Femur (tissue), 1 donor: ENCODE results near the gene TRIOBP.
A peak's percentile ranks its signal among the peaks of the same experiment; 100 is the strongest.

ENCODE experiments used
- DNase-seq: peaks from one replicate; pipeline ENCODE4 v3.0.0-alpha.2; 2017

TRIOBP gene

DNA sequence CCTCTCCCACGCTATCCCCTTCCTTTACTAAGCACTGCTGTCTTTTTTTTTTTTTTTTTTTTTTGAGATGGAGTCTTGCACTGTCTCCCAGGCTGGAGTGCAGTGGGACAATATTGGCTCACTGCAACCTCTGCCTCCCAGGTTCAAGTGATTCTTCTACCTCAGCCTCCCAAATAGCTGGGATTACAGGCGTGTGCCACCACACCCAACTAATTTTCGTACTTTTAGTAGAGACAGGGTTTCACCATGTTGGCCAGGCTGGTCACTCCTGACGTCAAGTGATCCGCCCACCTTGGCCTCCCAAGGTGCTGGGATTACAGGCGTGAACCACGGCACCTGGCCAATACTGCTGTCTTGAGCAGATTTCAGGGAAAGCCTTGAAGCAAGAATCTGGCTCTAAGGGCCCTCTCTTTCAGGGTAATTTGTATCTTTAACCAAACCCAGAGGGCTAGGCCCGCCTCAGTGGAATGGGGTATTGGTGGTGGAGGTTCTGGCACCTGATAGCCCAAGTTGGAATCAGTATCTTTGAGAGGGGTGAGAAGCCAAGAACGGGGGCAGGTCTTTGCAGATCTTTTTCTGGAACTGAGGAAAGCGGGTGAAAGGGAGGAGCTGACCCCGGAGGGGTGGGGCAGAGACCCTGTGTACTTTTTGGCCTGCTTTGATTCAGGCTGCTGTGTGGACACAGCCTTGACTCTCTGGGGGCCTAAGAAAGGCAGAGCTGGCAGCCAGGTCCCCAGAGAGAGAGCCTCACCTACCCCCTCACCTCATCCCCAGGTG is 37.0 kb downstream of the TRIOBP start:
- no peak for DNase-seq

GRCh38 chr22:37734402-37734700 is 37.5 kb downstream of the TRIOBP start:
- DNase-seq = no peak

DNA sequence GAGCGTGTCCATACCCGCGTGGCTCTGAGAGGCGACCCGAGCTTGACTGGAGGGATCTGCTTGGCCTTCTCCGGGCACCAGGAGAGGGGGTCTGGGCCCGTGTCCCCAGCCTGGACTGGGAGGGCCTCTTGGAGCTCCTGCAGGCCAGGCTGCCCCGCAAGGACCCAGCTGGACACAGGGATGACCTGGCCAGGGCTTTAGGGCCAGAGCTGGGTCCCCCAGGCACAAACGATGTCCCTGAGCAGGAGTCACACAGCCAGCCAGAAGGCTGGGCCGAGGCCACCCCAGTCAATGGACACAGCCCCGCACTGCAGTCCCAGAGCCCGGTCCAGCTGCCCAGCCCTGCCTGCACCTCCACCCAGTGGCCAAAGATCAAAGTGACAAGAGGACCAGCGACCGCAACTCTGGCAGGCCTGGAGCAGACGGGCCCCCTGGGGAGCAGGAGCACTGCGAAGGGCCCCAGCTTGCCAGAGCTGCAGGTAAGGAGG is 38.2 kb downstream of the TRIOBP start:
- DNase-seq = no peak

- DNase-seq = peak; percentile 85
Measured at GRCh38 chr22:37739035-37739434, 42.2 kb downstream of the TRIOBP start.

DNA sequence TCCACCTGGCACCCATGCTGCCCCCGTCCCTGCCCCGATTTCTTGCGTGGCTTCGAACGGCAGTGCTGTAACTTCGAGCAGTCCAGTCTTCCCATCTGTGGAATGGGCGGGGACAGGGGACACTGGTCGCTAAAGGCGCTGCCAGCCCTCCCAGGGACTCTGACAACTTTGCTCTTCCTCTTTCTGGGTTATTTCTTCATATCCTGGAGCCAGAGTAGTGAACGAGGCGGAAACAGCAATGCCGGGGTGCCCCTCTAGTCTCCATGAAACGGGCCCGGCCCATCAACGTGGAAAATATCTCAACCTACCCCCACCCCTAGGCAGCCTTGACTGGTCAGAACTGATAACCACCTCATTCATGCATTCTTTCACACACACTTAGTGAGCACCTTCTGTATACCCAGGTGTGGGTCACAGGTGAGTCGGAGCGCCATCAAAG is 42.8 kb downstream of the TRIOBP start:
- no peak for DNase-seq

GRCh38 chr22:37740455-37741311 is 43.8 kb downstream of the TRIOBP start:
- DNase-seq = no peak

DNA sequence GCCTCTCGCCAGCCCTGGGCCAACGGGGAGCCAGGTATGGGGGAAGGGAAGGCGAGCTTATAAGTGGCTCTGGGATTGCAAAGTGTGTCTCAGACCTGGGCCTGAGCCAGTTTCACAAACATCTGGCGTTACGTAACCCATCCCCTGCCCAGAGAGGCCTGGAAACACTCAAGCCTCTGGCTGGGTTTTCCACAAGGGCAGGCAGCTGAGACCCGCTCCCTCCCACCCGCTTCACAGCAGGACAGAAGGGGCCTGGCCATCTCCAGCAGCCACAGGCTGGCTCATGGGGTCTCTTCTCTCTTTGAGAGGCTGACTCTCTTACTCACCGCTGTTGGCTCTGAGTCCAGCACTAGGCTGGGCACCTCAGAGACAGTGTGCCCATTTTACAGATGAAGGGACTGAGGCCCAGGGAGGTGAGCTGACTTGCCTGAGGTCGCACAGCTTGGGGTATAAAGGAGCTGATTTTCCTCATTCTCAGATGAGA is 44.5 kb downstream of the TRIOBP start:
- peak; percentile 96 for DNase-seq

DNA sequence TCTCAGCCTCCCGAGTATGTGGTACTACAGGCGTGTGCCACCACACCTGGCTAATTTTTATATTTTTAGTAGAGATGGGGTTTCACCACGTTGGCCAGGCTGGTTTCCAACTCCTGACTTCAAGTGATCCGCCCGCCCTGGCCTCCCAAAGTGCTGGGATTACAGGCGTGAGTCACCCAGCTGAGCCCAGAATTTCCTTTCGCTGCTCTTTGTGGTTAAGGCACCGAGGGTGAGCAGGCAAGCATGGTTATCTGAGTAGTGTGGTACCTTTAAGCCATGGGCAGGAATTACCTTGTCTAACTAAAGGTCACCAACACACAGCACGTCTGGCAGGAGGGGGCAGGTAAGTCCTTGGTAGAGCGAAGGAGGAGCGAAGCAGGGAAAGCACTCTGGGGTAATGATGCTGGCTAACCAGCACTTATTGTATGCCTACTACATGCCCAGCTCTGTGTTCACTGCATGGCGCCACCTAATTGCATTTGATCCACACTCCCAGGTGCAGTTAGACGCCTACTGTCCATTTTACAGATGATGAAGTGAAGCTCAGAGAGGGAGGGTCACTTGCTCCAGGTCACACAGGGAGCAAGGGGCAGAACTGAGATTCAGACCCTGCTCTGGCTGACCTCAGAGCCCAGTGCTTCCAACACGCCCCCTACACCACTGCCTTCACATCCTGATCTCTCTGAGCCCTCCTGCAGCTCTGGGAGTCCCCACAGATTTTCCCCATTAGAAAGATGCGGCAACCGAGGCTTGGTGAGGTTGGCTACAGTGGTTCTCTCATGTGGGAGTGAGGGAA is 45.7 kb downstream of the TRIOBP start:
- no peak for DNase-seq

GRCh38 chr22:37744589-37744988 is 47.7 kb downstream of the TRIOBP start:
- no peak for DNase-seq

- peak; percentile 95 for DNase-seq
Measured at GRCh38 chr22:37745548-37746365, 48.9 kb downstream of the TRIOBP start.

DNA sequence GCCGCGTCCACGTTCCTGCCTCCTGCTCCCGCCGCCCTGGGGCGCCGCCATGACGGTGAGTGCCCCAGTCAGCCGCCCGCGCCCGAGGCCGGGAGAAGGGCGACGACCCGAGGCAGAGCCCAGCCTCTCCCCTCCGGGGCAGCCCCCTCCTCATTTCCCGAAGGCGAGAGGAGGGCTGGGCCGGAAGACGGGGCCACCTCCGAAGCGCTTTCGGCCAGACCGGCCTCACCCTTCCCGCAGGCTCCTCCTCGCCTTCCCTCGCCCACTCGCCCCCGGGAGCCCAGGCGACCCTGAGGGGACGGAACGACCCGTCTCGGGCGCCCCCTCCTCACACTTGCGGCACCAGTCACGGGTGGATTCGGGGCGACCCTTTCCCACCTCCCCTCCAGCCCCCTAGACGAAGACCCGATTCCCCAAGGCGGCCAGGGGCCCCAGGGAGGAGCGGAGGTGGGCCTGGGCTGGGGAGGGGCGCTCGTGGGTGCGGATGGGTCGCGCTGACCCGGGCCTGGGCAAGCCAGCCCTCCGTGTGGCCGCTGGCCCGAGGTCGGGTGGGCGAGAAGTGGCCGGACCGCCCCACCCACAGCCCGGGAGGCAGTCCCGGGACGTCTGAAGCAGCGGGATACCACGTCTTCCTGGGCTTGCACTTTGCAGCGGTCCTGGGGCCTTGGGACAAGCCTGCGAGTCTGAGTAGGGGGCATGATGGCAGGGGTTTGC is 49.7 kb downstream of the TRIOBP start:
- no peak for DNase-seq

DNA sequence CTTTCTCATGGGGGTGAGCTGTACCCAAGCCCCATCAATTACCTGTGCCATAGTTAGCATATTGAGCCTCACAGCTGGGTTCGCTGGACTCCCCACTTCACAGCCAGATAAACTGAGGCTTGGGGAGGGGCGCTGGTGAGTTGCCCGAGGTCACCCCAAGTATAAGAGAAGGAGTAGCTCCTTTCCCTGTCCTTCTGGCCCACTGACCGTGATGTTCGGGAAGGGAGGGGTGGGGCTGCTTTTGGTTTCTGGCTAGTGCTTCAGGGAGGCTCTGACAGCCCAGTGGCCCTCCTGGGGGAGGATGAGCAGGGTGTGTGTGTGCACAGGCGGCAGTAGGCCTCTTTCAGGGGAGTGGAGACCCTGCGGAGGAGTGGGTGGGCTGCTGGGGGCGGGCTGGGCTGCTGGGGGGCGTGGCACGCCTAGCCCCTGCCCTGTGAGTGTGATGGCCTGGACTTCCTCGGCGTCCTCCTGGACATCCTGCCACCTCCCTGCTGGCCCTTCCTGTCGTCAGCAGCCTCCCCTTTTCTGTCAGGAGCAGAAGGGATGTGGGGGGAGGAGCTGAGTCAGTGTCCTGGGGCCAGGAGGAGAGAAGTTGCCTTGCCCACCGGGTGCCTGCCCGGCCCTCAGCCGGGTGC is 50.3 kb downstream of the TRIOBP start:
- peak; percentile 74 for DNase-seq

DNA sequence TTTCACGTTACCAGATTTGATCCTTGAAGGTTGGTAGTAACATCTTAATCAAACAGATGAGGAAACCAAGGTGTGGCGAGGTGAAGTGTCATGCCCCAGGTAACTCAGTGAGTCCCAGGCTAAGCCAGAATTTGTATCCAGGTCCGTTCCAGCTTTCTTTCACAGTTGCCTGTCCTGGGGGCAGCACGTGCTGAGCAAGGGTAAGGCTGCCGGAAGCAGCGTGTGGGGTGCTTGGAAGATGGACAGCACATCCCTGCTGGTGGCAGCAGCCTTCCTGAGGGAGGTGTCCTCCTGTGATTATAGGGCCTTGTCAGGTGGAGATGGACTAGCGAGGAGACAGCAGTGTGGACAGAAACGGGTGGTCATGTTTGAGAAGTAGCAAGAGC is 50.9 kb downstream of the TRIOBP start:
- DNase-seq = no peak

DNA sequence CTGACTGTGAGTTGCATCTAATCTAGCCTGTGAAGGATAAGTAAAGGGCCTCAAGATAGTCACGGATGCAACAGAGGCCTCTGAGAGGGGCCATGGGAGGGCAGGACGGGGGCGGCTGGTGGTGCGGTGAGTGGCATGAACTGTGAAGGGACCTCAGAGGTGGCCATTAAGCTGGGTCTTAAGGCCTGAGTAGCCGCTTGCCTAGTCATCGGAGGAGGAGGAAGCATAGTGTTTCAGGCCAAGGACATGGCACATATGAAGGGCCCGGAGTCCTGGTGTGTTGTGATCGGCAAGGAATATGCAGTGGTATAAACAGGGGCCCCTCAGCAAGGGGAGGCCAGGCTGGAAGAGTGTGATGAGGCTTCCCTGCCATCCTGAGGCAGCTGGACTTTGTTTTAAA is 51.8 kb downstream of the TRIOBP start:
- DNase-seq = no peak

GRCh38 chr22:37749226-37749625 is 52.4 kb downstream of the TRIOBP start:
- no peak for DNase-seq

DNA sequence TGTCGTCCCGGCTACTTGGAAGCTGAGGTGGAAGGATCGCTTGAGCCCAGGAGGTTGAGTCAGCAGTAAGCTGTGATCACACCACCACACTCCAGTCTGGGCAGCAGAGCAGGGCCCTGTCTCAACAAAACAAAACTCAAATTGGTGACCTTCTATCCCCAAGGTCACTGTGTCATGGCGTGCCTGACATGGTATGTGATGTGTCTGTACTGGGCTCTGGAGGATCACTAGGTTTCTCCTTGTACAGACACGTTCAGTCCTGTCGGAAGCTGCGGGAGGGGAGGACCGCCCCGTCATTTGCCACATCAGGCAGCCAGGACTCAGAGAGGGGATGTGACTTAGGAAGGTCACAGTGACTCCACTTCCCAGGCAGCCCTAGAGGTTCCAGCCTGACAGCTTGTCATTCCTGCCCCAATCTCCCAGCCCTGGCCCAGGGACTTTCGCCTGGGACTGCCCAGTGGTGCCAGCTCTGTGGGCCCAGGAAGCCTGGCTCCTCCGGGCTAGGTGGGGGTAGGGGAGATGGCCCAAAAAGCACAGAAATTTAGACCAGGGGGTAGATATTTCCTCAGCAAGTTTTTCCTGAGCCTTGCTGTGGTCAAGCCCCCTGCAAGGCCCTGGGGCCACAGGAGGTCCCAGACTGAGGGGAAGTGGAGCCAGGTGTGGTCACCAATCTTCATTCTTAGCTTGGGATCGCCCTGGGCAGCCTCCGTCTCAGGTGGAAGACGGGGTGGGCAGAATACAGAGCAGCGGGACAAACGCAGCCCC is 53.2 kb downstream of the TRIOBP start:
- no peak for DNase-seq

- no peak for DNase-seq
Measured at GRCh38 chr22:37750596-37751162, 53.8 kb downstream of the TRIOBP start.

- no peak for DNase-seq
Measured at GRCh38 chr22:37751449-37752188, 54.8 kb downstream of the TRIOBP start.
